Measurements from ENCODE around the gene WIZ. TPM values are rescaled to one million over a fixed set of nuclear protein-coding genes. Genes with fewer than 3 reads are reported as not detected.
"Not testable (repeated sequence)": the region's sequence is repeated elsewhere in the genome, so short reads cannot be mapped to it uniquely, and the experiment has no call there.

WIZ gene
- total and polyA plus RNA-seq, 10 donors = 6.6 to 33.7 (median 24.8) TPM

DNA sequence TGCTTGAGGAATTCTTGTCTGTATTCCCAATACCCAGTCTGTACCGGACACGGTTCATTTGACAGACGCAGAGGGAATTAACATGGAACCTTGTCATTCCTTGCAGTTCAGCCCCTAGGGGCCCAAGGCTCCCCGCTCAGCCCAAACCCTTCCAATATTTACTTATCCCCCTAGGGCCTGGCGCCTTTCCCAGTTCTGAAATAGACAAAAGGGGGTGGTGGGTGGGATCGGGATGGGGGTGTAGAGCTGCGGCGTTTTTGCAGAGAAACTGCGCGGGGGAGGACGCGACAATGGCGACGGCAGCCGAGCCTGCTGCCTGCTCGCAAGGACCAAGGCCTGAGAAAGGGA lies 31.6 kb downstream of the WIZ start:
- intact Hi-C loops (cut with DNase I; ENCODE audit: low total_unique reads) = loop anchor here (5.0 kb wide), 1 partner anchor 36 kb away; no protein-coding TSS in a partner anchor
- H3K4me3 ChIP-seq = peak overlapping the region; percentile 84 to 100 (median 99)
- H3K27ac ChIP-seq = peak overlapping the region; percentile 48 to 94 (median 90)
- peaks cover 19 to 64% (median 51%) of the 10 kb centered on the region in 6 donors for H3K4me1 ChIP-seq
- peaks cover 0 to 60% (median 22%) of the 10 kb centered on the region in 6 donors for H3K36me3 ChIP-seq
- H3K27me3 ChIP-seq (replicated peaks in 1 of 7) = no peaks in the 10 kb centered on the region
- no peak for DNase-seq
- WGBS, 5 donors = 0 to 1% (median 0%) methylated on average over 16 of the region's 16 CpGs
- TF ChIP-seq POLR2A (IDR thresholded peaks at IDR 0.05) (no peak), POLR2AphosphoS5 (IDR thresholded peaks at IDR 0.05) (no peak)
- TF ChIP-seq, protein P1, sequence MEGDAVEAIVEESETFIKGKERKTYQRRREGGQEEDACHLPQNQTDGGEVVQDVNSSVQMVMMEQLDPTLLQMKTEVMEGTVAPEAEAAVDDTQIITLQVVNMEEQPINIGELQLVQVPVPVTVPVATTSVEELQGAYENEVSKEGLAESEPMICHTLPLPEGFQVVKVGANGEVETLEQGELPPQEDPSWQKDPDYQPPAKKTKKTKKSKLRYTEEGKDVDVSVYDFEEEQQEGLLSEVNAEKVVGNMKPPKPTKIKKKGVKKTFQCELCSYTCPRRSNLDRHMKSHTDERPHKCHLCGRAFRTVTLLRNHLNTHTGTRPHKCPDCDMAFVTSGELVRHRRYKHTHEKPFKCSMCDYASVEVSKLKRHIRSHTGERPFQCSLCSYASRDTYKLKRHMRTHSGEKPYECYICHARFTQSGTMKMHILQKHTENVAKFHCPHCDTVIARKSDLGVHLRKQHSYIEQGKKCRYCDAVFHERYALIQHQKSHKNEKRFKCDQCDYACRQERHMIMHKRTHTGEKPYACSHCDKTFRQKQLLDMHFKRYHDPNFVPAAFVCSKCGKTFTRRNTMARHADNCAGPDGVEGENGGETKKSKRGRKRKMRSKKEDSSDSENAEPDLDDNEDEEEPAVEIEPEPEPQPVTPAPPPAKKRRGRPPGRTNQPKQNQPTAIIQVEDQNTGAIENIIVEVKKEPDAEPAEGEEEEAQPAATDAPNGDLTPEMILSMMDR (IDR thresholded peaks at IDR 0.05 in 8 of 11, conservative IDR thresholded peaks at IDR 0.05 in 3 of 11) = no peak
- H3K9me3 ChIP-seq = peaks cover 0 to 4% (median 3%) of the 10 kb centered on the region in 8 donors

DNA sequence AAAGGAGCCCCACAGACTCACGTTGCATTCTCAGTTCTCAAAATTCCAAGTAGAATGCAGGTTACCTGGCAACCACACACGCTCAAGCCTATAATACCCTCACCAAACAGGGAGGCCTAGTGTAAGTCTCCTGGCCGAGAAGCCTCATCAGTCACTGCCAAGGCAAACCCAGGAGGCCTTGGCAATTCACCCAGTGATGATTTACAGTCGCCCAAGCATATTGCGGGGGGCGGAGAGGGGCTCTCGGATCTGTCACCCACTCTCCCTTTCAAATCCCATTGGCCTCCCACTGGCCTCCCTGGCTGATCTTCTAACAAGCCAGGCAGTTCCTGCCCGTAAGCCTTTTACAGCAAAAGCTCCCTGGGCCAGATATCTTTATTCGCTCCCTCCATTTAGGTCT lies 32.1 kb downstream of the WIZ start:
- Histone ChIP-seq H3K9me3 (no peaks in the 10 kb centered on the region), H3K27ac (peak overlapping the region in 5 of 8 donors; percentile 90 to 94 (median 92)), H3K4me3 (peak overlapping the region; percentile 84 to 100 (median 99)), H3K27me3 (replicated peaks in 1 of 7) (no peaks in the 10 kb centered on the region), H3K4me1 (peaks cover 23 to 69% (median 56%) of the 10 kb centered on the region in 6 donors), H3K36me3 (peaks cover 0 to 60% (median 17%) of the 10 kb centered on the region in 6 donors)
- DNase-seq = peak; percentile 59
- WGBS, 5 donors = 13 to 16% (median 14%) methylated on average over 6 to 9 of the region's 9 CpGs
- intact Hi-C loops (cut with DNase I; ENCODE audit: low total_unique reads) = loop anchor here (5.0 kb wide), 1 partner anchor 35 kb away; no protein-coding TSS in a partner anchor
- TF ChIP-seq POLR2AphosphoS5 (IDR thresholded peaks at IDR 0.05) (no peak), POLR2A (IDR thresholded peaks at IDR 0.05) (no peak)
- TF ChIP-seq, protein P1 (IDR thresholded peaks at IDR 0.05 in 8 of 11, conservative IDR thresholded peaks at IDR 0.05 in 3 of 11) = no peak

DNA sequence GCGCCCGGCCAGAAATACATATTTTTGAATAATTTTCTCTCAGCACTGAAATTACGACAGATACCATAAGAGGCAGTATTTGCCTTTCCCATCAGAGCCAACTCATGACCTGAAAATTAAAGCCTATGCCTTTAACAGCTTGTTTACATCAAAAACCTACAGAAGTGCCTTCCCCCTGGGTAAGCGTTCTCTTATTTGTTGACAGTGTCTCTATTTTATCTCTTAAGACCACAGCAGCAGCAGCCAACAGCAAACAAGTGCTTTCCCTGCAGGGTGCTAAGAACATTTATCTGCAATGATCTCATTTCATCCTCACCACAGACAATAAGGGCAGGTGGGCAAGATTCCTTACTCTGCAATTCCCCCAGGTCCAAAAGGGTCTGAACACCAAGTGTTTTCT lies 36.9 kb downstream of the WIZ start:
- no peak overlapping the region for H3K4me3 ChIP-seq
- no peaks in the 10 kb centered on the region for H3K9me3 ChIP-seq
- H3K27ac ChIP-seq = peak overlapping the region in 2 of 8 donors; percentile 19 to 50
- H3K36me3 ChIP-seq = peaks cover 0 to 88% (median 23%) of the 10 kb centered on the region in 6 donors
- no peaks in the 10 kb centered on the region for H3K27me3 ChIP-seq (replicated peaks in 1 of 7)
- no peak for DNase-seq
- 72 to 89% (median 79%) methylated on average over 4 of the region's 4 CpGs for WGBS, 5 donors
- TF ChIP-seq POLR2A (IDR thresholded peaks at IDR 0.05) (no peak), POLR2AphosphoS5 (IDR thresholded peaks at IDR 0.05) (no peak)
- TF ChIP-seq, protein P1 (IDR thresholded peaks at IDR 0.05 in 8 of 11, conservative IDR thresholded peaks at IDR 0.05 in 3 of 11) = no peak
- intact Hi-C loops (cut with DNase I; ENCODE audit: low total_unique reads) = no loop called here
- H3K4me1 ChIP-seq = peaks cover 36 to 100% (median 81%) of the 10 kb centered on the region in 6 donors

GRCh38 chr19:15411351-15411750 lies 38.4 kb downstream of the WIZ start:
- H3K27me3 ChIP-seq (replicated peaks in 1 of 7); H3K9me3 ChIP-seq; intact Hi-C loops (cut with DNase I; ENCODE audit: low total_unique reads); H3K4me3 ChIP-seq; DNase-seq: not testable (repeated sequence)
- Histone ChIP-seq H3K36me3 (peaks cover 0 to 98% (median 23%) of the 10 kb centered on the region in 6 donors), H3K4me1 (peaks cover 24 to 100% (median 76%) of the 10 kb centered on the region in 6 donors), H3K27ac (peak overlapping the region in 6 of 8 donors; percentile 4 to 57 (median 38))
- 66 to 89% (median 77%) methylated on average over 2 of the region's 2 CpGs for WGBS, 5 donors
- TF ChIP-seq POLR2AphosphoS5 (IDR thresholded peaks at IDR 0.05) = peak in 2 of 3 donors; percentile 37 to 44

Measured in spleen (tissue), 11 donors.